H1 (cell line): ENCODE results near the gene MITF. TPM values are rescaled to one million over a fixed set of nuclear protein-coding genes. Genes with fewer than 3 reads are reported as not detected.

ENCODE experiments used
- CHD7 ChIP-seq: fragments of 300-600 bp; sonication (generic); IDR thresholded peaks from 2 replicates; pipeline ENCODE4 v1.7.1; 2012; ENCODE audit warnings: low read length, moderate library complexity, mild to moderate bottlenecking, inconsistent platforms; ENCODE audit not compliant: insufficient replicate concordance
- CTCF ChIP-seq, 3 experiments: IDR thresholded peaks; 1 replicate in 2 of 3; 2 replicates in 1 of 3; pipeline versions ENCODE4 v1.5.1 to v1.6.1; 2011; ENCODE audit warnings: low read length in 3 of 3, mild to moderate bottlenecking in 3 of 3, inconsistent platforms in 2 of 3, low read depth in 1 of 3, moderate library complexity in 1 of 3; ENCODE audit not compliant: insufficient read depth in 1 of 3; ENCODE audit errors: control extremely low read depth in 1 of 3
- HDAC6 ChIP-seq: IDR thresholded peaks from one replicate; pipeline ENCODE4 v1.7.1; 2012; ENCODE audit warnings: low read depth, mild to moderate bottlenecking, inconsistent platforms, low read length, moderate library complexity
- KDM1A ChIP-seq: fragments of 200-600, 300-600 bp; sonication (generic); IDR thresholded peaks from 2 replicates; pipeline ENCODE4 v1.7.1; 2016; ENCODE audit warnings: mild to moderate bottlenecking, low read length, borderline replicate concordance
- NANOG ChIP-seq: IDR thresholded peaks from 2 replicates; pipeline ENCODE4 v1.6.1; 2011; ENCODE audit warnings: low read length, low read depth, mild to moderate bottlenecking, inconsistent platforms; ENCODE audit not compliant: insufficient read depth, poor library complexity, severe bottlenecking
- polyA plus RNA-seq, 7 experiments: library from polyadenylated mRNA; depleted of rRNA in 3 of 7; stranded (reverse) in 5 of 7; unstranded in 2 of 7; fragments of >200 nt in 5 of 7; fragments of 200-250 nt in 2 of 7; gene quantifications; 1 replicate in 5 of 7; 2 replicates in 1 of 7; 4 replicates in 1 of 7; pipeline versions ENCODE4 v1.2.1 to v1.2.3, GENCODE V29; 2011 to 2013; ENCODE audit warnings: missing spikeins in 2 of 7, mixed read lengths in 2 of 7
- total RNA-seq: library from RNA; stranded (reverse); fragmentation: NEBNext Ultra II Directional; extraction: Animal tissue kit (Norgen Biotek cat#: 25700); gene quantifications from 2 replicates; pipeline ENCODE4 v1.2.1, GENCODE V29; 2021

MITF gene
- total and polyA plus RNA-seq, 2 of the 8 experiments (the other 6 are each of a cell fraction or from before 2014, with no cell fraction given) = 0.53 to 1.4 TPM

- TF ChIP-seq HDAC6 (no peak), NANOG (no peak), KDM1A (no peak), CTCF (IDR thresholded peaks at IDR 0.05; ENCODE audit: control extremely low read depth in 1 of 3, insufficient read depth in 1 of 3, low read depth in 1 of 3, low read length in 3 of 3) (no peak), CHD7 (no peak)
Measured at GRCh38 chr3:69697381-69697780, 41.9 kb upstream of the MITF start (continued).
